Measurements from ENCODE around the gene CRYBB1.

DNA sequence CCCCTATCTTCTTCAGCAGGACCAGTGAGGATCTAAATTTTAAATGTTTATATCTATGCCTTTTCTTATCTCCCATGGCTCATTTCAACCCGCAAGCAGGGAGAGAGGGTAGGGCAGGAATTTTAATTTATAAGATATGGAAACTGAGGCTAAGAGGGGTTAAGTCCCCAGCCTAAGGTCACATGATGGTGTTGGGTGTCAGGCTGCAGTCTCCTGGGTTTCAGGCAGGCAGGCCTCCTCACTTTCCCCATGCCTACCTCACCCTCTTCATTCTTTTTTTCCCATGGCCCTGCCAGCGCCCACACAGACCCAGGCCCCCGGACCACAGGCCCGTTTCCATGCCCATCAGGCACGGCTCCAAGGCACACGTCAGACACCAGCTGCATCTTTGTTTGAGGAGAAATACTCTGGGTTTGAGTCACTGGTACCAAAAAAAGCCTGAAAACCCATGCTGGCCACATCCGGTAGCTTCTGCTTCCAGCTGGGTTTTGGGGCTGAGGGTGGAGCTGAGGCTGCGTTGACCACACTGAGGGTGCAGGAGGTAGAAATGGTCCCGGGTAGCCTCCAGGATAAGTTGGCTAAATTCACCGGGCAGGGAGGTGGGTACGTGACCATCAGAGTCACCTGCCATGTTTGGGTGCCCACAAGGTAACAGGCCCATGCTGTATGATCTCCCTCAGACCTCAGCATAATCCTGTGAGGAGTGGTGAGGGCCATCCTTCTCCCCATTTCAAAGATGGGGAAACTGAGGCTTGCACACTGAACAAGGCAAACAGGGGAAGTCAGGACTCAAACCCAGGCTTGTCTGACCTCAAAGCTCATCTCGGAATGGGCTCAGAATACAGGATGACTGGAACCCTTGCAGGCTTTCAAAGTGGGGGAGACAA is 7.5 kb downstream of the CRYBB1 start:
- TF ChIP-seq, protein P1, sequence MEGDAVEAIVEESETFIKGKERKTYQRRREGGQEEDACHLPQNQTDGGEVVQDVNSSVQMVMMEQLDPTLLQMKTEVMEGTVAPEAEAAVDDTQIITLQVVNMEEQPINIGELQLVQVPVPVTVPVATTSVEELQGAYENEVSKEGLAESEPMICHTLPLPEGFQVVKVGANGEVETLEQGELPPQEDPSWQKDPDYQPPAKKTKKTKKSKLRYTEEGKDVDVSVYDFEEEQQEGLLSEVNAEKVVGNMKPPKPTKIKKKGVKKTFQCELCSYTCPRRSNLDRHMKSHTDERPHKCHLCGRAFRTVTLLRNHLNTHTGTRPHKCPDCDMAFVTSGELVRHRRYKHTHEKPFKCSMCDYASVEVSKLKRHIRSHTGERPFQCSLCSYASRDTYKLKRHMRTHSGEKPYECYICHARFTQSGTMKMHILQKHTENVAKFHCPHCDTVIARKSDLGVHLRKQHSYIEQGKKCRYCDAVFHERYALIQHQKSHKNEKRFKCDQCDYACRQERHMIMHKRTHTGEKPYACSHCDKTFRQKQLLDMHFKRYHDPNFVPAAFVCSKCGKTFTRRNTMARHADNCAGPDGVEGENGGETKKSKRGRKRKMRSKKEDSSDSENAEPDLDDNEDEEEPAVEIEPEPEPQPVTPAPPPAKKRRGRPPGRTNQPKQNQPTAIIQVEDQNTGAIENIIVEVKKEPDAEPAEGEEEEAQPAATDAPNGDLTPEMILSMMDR (IDR thresholded peaks at IDR 0.05) = no peak
- no peak for TF ChIP-seq EZH2 (IDR thresholded peaks at IDR 0.05; ENCODE audit: borderline replicate concordance, insufficient read depth, low read depth, low read length, poor library complexity, severe bottlenecking)
